Esophagus (tissue), 2 donors: ENCODE measurements around the gene RBM8A. TPM values are rescaled to one million over a fixed set of nuclear protein-coding genes. Genes with fewer than 3 reads are reported as not detected.

Source experiments
- H3K27ac ChIP-seq, 2 donors: one replicate each; pipeline ENCODE4 v1.5.1; 2013; ENCODE audit warnings: low read depth in 2 of 2, mild to moderate bottlenecking in 2 of 2, inconsistent platforms in 1 of 2, low read length in 1 of 2, moderate library complexity in 1 of 2
- H3K27me3 ChIP-seq, 2 donors: one replicate each; pipeline ENCODE4 v1.6.1; 2013; ENCODE audit warnings: low read length in 2 of 2, control low read depth in 1 of 2, mild to moderate bottlenecking in 1 of 2; ENCODE audit not compliant: insufficient read depth in 2 of 2, control insufficient read depth in 1 of 2
- H3K36me3 ChIP-seq, 2 donors: one replicate each; pipeline ENCODE4 v1.6.1; 2013; ENCODE audit warnings: low read length in 1 of 2; ENCODE audit not compliant: control insufficient read depth in 2 of 2, insufficient read depth in 2 of 2
- H3K4me1 ChIP-seq, 2 donors: one replicate each; pipeline ENCODE4 v1.6.1; 2013; ENCODE audit warnings: low read length in 1 of 2; ENCODE audit not compliant: control insufficient read depth in 2 of 2, insufficient read depth in 2 of 2
- H3K4me3 ChIP-seq, 2 donors: one replicate each; pipeline ENCODE4 v1.5.1; 2013; ENCODE audit warnings: low read length in 2 of 2, mild to moderate bottlenecking in 2 of 2, low read depth in 1 of 2, moderate library complexity in 1 of 2
- H3K9me3 ChIP-seq, 2 donors: one replicate each; pipeline ENCODE4 v1.6.1; 2013; ENCODE audit warnings: mild to moderate bottlenecking in 2 of 2, low read depth in 1 of 2, low read length in 1 of 2, moderate library complexity in 1 of 2; ENCODE audit not compliant: control insufficient read depth in 2 of 2, insufficient read depth in 1 of 2
- WGBS, 2 donors: extraction: QIAGEN DNeasy Blood & Tissue Kit; methylation state at CpG; one replicate each; pipeline ENCODE4 v1.1.7; 2013; 5-methylcytosine and 5-hydroxymethylcytosine counted together
- polyA plus RNA-seq, 2 donors: library from polyadenylated mRNA; stranded (reverse); fragments of 200-250 nt; gene quantifications; one replicate each; pipeline ENCODE4 v1.2.3, GENCODE V29; 2013
- donor health status: healthy with polysubstance abuse.
- donor health status: Bipolar disorder and iron deficiency.

The RBM8A gene
- polyA plus RNA-seq, 2 donors, result 144 to 250 TPM

GRCh38 chr1:145891143-145891542 lies 36.1 kb downstream of the RBM8A start:
- no peaks in the 10 kb centered on the region for H3K27me3 ChIP-seq
- H3K36me3 ChIP-seq, result no peaks in the 10 kb centered on the region
- no peaks in the 10 kb centered on the region for H3K9me3 ChIP-seq
- 22 to 35% methylated on average over 1 of the region's 1 CpG for WGBS, 2 donors
- H3K4me3 ChIP-seq, result no peak overlapping the region
- H3K27ac ChIP-seq, result peak overlapping the region; percentile 60 to 90
- H3K4me1 ChIP-seq, result peaks cover 0 to 4% of the 10 kb centered on the region in 2 donors

- Histone ChIP-seq H3K4me1 (peaks cover 0 to 8% of the 10 kb centered on the region in 2 donors), H3K9me3 (no peaks in the 10 kb centered on the region), H3K27ac (no peak overlapping the region), H3K4me3 (no peak overlapping the region), H3K27me3 (no peaks in the 10 kb centered on the region), H3K36me3 (no peaks in the 10 kb centered on the region)
- 86 to 94% methylated on average over 3 of the region's 3 CpGs for WGBS, 2 donors
Observed at GRCh38 chr1:145889722-145890121, 37.6 kb downstream of the RBM8A start.

- 59 to 68% methylated on average over 5 of the region's 5 CpGs for WGBS, 2 donors
- H3K36me3 ChIP-seq, result no peaks in the 10 kb centered on the region
- H3K27ac ChIP-seq, result no peak overlapping the region
- no peaks in the 10 kb centered on the region for H3K27me3 ChIP-seq
- H3K9me3 ChIP-seq, result no peaks in the 10 kb centered on the region
- no peak overlapping the region for H3K4me3 ChIP-seq
- peaks cover 0 to 8% of the 10 kb centered on the region in 2 donors for H3K4me1 ChIP-seq
Observed at GRCh38 chr1:145887631-145888030, 39.7 kb downstream of the RBM8A start.

- 70 to 75% methylated on average over 8 of the region's 8 CpGs for WGBS, 2 donors
- peaks cover 0 to 6% of the 10 kb centered on the region in 2 donors for H3K4me1 ChIP-seq
- no peak overlapping the region for H3K27ac ChIP-seq
- H3K9me3 ChIP-seq, result no peaks in the 10 kb centered on the region
- H3K27me3 ChIP-seq, result no peaks in the 10 kb centered on the region
- no peak overlapping the region for H3K4me3 ChIP-seq
- no peaks in the 10 kb centered on the region for H3K36me3 ChIP-seq
Observed at GRCh38 chr1:145886816-145887215, 40.5 kb downstream of the RBM8A start.

GRCh38 chr1:145886390-145886789 lies 40.9 kb downstream of the RBM8A start:
- H3K9me3 ChIP-seq, result no peaks in the 10 kb centered on the region
- peak overlapping the region in 1 of 2 donors; percentile 38 for H3K27ac ChIP-seq
- H3K27me3 ChIP-seq, result no peaks in the 10 kb centered on the region
- peak overlapping the region in 1 of 2 donors; percentile 60 for H3K4me3 ChIP-seq
- 47 to 48% methylated on average over 11 of the region's 11 CpGs for WGBS, 2 donors
- peaks cover 0 to 4% of the 10 kb centered on the region in 2 donors for H3K4me1 ChIP-seq
- no peaks in the 10 kb centered on the region for H3K36me3 ChIP-seq

GRCh38 chr1:145885738-145886287 lies 41.5 kb downstream of the RBM8A start, which contains the start of gene ANKRD35:
Gene ANKRD35, minus strand, starts transcription at chr1:145885866. Its CDS starts 108 bp downstream, at chr1:145885758.
- no peaks in the 10 kb centered on the region for H3K36me3 ChIP-seq
- no peaks in the 10 kb centered on the region for H3K9me3 ChIP-seq
- H3K4me3 ChIP-seq, result peak within 1 kb of the TSS; percentile 56 to 60
- WGBS, 2 donors, result 1% methylated on average over 35 to 36 of the region's 36 CpGs
- H3K27ac ChIP-seq, result peak within 1 kb of the TSS in 1 of 2 donors; percentile 38
- peaks cover 0 to 4% of the 10 kb centered on the region in 2 donors for H3K4me1 ChIP-seq
- no peaks in the 10 kb centered on the region for H3K27me3 ChIP-seq

GRCh38 chr1:145884675-145885074 lies 42.6 kb downstream of the RBM8A start:
- Histone ChIP-seq H3K4me1 (peaks cover 0 to 4% of the 10 kb centered on the region in 2 donors), H3K9me3 (no peaks in the 10 kb centered on the region), H3K27me3 (no peaks in the 10 kb centered on the region), H3K27ac (peak overlapping the region in 1 of 2 donors; percentile 26), H3K36me3 (no peaks in the 10 kb centered on the region), H3K4me3 (peak overlapping the region in 1 of 2 donors; percentile 60)
- WGBS, 2 donors, result 96% methylated on average over 1 of the region's 1 CpG

- H3K27me3 ChIP-seq, result no peaks in the 10 kb centered on the region
- peak overlapping the region; percentile 82 to 91 for H3K27ac ChIP-seq
- peaks cover 0 to 4% of the 10 kb centered on the region in 2 donors for H3K36me3 ChIP-seq
- peaks cover 3 to 8% of the 10 kb centered on the region in 2 donors for H3K4me1 ChIP-seq
- WGBS, 2 donors, result 57% methylated on average over 5 of the region's 5 CpGs
- H3K9me3 ChIP-seq, result peaks cover 0 to 2% of the 10 kb centered on the region in 2 donors
- H3K4me3 ChIP-seq, result no peak overlapping the region
Observed at GRCh38 chr1:145879775-145880174, 47.5 kb downstream of the RBM8A start.

GRCh38 chr1:145878724-145879123 lies 48.6 kb downstream of the RBM8A start:
- WGBS, 2 donors, result 66 to 77% methylated on average over 2 of the region's 2 CpGs
- Histone ChIP-seq H3K36me3 (peaks cover 0 to 6% of the 10 kb centered on the region in 2 donors), H3K27me3 (no peaks in the 10 kb centered on the region), H3K9me3 (peaks cover 0 to 2% of the 10 kb centered on the region in 2 donors), H3K4me3 (no peak overlapping the region), H3K4me1 (peaks cover 3 to 8% of the 10 kb centered on the region in 2 donors), H3K27ac (peak overlapping the region; percentile 82 to 97)

- Histone ChIP-seq H3K36me3 (peaks cover 0 to 6% of the 10 kb centered on the region in 2 donors), H3K9me3 (peaks cover 0 to 2% of the 10 kb centered on the region in 2 donors), H3K4me1 (peaks cover 3 to 8% of the 10 kb centered on the region in 2 donors), H3K27ac (peak overlapping the region; percentile 65 to 97), H3K4me3 (no peak overlapping the region), H3K27me3 (no peaks in the 10 kb centered on the region)
- 70 to 77% methylated on average over 7 of the region's 7 CpGs for WGBS, 2 donors
Observed at GRCh38 chr1:145877923-145878486, 49.3 kb downstream of the RBM8A start.
